ENCODE results near the gene MEF2C. TPM values are rescaled to one million over a fixed set of nuclear protein-coding genes. Genes with fewer than 3 reads are reported as not detected.

The MEF2C gene
- total RNA-seq, 5 donors from 2014 or later (not counting 1 experiment from before 2014, with no cell fraction given) = 2.5 to 9.4 (median 4.4) TPM

- ChIA-PET POLR2A (no interaction called here), CTCF (no interaction called here)
- Mint-ChIP-seq H3K9me3 (peaks cover 0 to 5% (median 0%) of the 10 kb centered on the region in 3 donors), H3K4me1 (no peaks in the 10 kb centered on the region), H3K27me3 (peaks cover 0 to 11% of the 10 kb centered on the region in 2 donors), H3K4me3 (no peak overlapping the region), H3K36me3 (no peaks in the 10 kb centered on the region), H3K27ac (no peak overlapping the region)
- H3K4me3 ChIP-seq (ENCODE audit: control insufficient read depth in 1 of 2, extremely low read depth in 1 of 2, low read length in 1 of 2) = no peak overlapping the region
- H3K9me3 ChIP-seq = no peaks in the 10 kb centered on the region
- no peaks in the 10 kb centered on the region for H3K27me3 ChIP-seq (replicated peaks in 1 of 2; ENCODE audit: control insufficient read depth in 2 of 2, extremely low read depth in 1 of 2, insufficient read depth in 2 of 2, low read length in 1 of 2)
- no peaks in the 10 kb centered on the region for H3K36me3 ChIP-seq (ENCODE audit: control insufficient read depth in 2 of 2, extremely low read depth in 1 of 2, insufficient read depth in 1 of 2, low read length in 1 of 2)
- ATAC-seq (replicated peaks in 1 of 4) = no peak
- no peaks in the 10 kb centered on the region for H3K4me1 ChIP-seq (ENCODE audit: control insufficient read depth in 1 of 2, extremely low read depth in 1 of 2, insufficient read depth in 2 of 2, low read length in 2 of 2)
- DNase-seq = no peak
- 89% methylated on average over 5 of the region's 6 CpGs for WGBS (ENCODE audit: insufficient coverage)
- H3K27ac ChIP-seq (ENCODE audit: low read length) = no peak overlapping the region
Observed at GRCh38 chr5:88872971-88873370, 10.0 kb downstream of the MEF2C start.

GRCh38 chr5:88870285-88870684 is 12.7 kb downstream of the MEF2C start:
- ATAC-seq (replicated peaks in 1 of 4) = no peak

GRCh38 chr5:88868468-88869068 is 14.4 kb downstream of the MEF2C start:
- Mint-ChIP-seq H3K27ac (no peak overlapping the region), H3K27me3 (peaks cover 0 to 11% of the 10 kb centered on the region in 2 donors), H3K4me3 (no peak overlapping the region), H3K4me1 (no peaks in the 10 kb centered on the region), H3K36me3 (no peaks in the 10 kb centered on the region), H3K9me3 (peaks cover 0 to 5% (median 0%) of the 10 kb centered on the region in 3 donors)
- H3K4me3 ChIP-seq (ENCODE audit: control insufficient read depth in 1 of 2, extremely low read depth in 1 of 2, low read length in 1 of 2) = no peak overlapping the region
- no peaks in the 10 kb centered on the region for H3K4me1 ChIP-seq (ENCODE audit: control insufficient read depth in 1 of 2, extremely low read depth in 1 of 2, insufficient read depth in 2 of 2, low read length in 2 of 2)
- no peaks in the 10 kb centered on the region for H3K9me3 ChIP-seq
- H3K27me3 ChIP-seq (replicated peaks in 1 of 2; ENCODE audit: control insufficient read depth in 2 of 2, extremely low read depth in 1 of 2, insufficient read depth in 2 of 2, low read length in 1 of 2) = no peaks in the 10 kb centered on the region
- POLR2A ChIA-PET = no interaction called here
- H3K27ac ChIP-seq (ENCODE audit: low read length) = no peak overlapping the region
- ATAC-seq (replicated peaks in 1 of 4) (no peak), DNase-seq (no peak)
- WGBS (ENCODE audit: insufficient coverage) = no CpG with 5 or more reads among the region's 7 CpGs
- CTCF ChIA-PET = no interaction called here
- H3K36me3 ChIP-seq (ENCODE audit: control insufficient read depth in 2 of 2, extremely low read depth in 1 of 2, insufficient read depth in 1 of 2, low read length in 1 of 2) = no peaks in the 10 kb centered on the region

More at GRCh38 chr5:88870285-88870684, 12.7 kb downstream of the MEF2C start:
- H3K4me3 ChIP-seq (ENCODE audit: control insufficient read depth in 1 of 2, extremely low read depth in 1 of 2, low read length in 1 of 2) = no peak overlapping the region
- Mint-ChIP-seq H3K4me3 (no peak overlapping the region), H3K36me3 (no peaks in the 10 kb centered on the region), H3K4me1 (no peaks in the 10 kb centered on the region), H3K27me3 (peaks cover 0 to 11% of the 10 kb centered on the region in 2 donors), H3K9me3 (peaks cover 0 to 5% (median 0%) of the 10 kb centered on the region in 3 donors), H3K27ac (no peak overlapping the region)
- DNase-seq = no peak
- H3K27ac ChIP-seq (ENCODE audit: low read length) = no peak overlapping the region
- POLR2A ChIA-PET = no interaction called here
- H3K4me1 ChIP-seq (ENCODE audit: control insufficient read depth in 1 of 2, extremely low read depth in 1 of 2, insufficient read depth in 2 of 2, low read length in 2 of 2) = no peaks in the 10 kb centered on the region
- H3K9me3 ChIP-seq = no peaks in the 10 kb centered on the region
- H3K27me3 ChIP-seq (replicated peaks in 1 of 2; ENCODE audit: control insufficient read depth in 2 of 2, extremely low read depth in 1 of 2, insufficient read depth in 2 of 2, low read length in 1 of 2) = no peaks in the 10 kb centered on the region
- CTCF ChIA-PET = no interaction called here
- WGBS (ENCODE audit: insufficient coverage) = no CpG with 5 or more reads among the region's 2 CpGs
- H3K36me3 ChIP-seq (ENCODE audit: control insufficient read depth in 2 of 2, extremely low read depth in 1 of 2, insufficient read depth in 1 of 2, low read length in 1 of 2) = no peaks in the 10 kb centered on the region

DNA sequence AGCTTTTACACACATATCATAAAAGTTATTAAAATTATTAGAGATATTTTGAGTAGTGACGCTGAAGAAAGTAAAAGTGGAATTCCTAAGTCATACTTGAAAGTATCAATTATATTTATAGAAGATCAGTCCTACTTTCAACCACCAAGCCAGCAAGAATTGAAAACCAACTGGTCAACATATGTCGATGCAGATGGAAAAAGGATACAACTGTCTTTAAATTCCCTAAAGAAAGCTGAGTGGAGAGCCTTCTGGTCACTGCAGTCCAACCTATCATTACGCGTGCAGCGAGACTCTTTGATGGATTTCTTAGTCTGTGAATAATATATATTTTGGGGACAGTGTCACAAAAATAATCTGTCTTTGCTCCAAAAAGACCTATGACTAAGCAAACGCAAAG is 15.3 kb downstream of the MEF2C start:
- DNase-seq (no peak), ATAC-seq (replicated peaks in 1 of 4) (no peak)
- H3K4me1 Mint-ChIP-seq = no peaks in the 10 kb centered on the region
- no peak overlapping the region for H3K4me3 Mint-ChIP-seq
- no peak overlapping the region for H3K27ac ChIP-seq (ENCODE audit: low read length)
- no peaks in the 10 kb centered on the region for H3K4me1 ChIP-seq (ENCODE audit: control insufficient read depth in 1 of 2, extremely low read depth in 1 of 2, insufficient read depth in 2 of 2, low read length in 2 of 2)
- H3K27me3 Mint-ChIP-seq = peaks cover 0 to 4% of the 10 kb centered on the region in 2 donors
- H3K9me3 Mint-ChIP-seq = no peaks in the 10 kb centered on the region
- no peak overlapping the region for H3K4me3 ChIP-seq (ENCODE audit: control insufficient read depth in 1 of 2, extremely low read depth in 1 of 2, low read length in 1 of 2)
- no peaks in the 10 kb centered on the region for H3K36me3 Mint-ChIP-seq
- no peaks in the 10 kb centered on the region for H3K27me3 ChIP-seq (replicated peaks in 1 of 2; ENCODE audit: control insufficient read depth in 2 of 2, extremely low read depth in 1 of 2, insufficient read depth in 2 of 2, low read length in 1 of 2)
- ChIA-PET POLR2A (no interaction called here), CTCF (no interaction called here)
- H3K9me3 ChIP-seq = no peaks in the 10 kb centered on the region
- no peak overlapping the region for H3K27ac Mint-ChIP-seq
- WGBS (ENCODE audit: insufficient coverage) = 100% methylated on average over 1 of the region's 6 CpGs
- H3K36me3 ChIP-seq (ENCODE audit: control insufficient read depth in 2 of 2, extremely low read depth in 1 of 2, insufficient read depth in 1 of 2, low read length in 1 of 2) = no peaks in the 10 kb centered on the region

- no peak overlapping the region for H3K4me3 ChIP-seq (ENCODE audit: control insufficient read depth in 1 of 2, extremely low read depth in 1 of 2, low read length in 1 of 2)
- no peaks in the 10 kb centered on the region for H3K4me1 ChIP-seq (ENCODE audit: control insufficient read depth in 1 of 2, extremely low read depth in 1 of 2, insufficient read depth in 2 of 2, low read length in 2 of 2)
- ChIA-PET POLR2A (no interaction called here), CTCF (no interaction called here)
- H3K27ac ChIP-seq (ENCODE audit: low read length) = no peak overlapping the region
- Mint-ChIP-seq H3K36me3 (no peaks in the 10 kb centered on the region), H3K27me3 (no peaks in the 10 kb centered on the region), H3K9me3 (no peaks in the 10 kb centered on the region), H3K27ac (no peak overlapping the region), H3K4me1 (no peaks in the 10 kb centered on the region), H3K4me3 (no peak overlapping the region)
- H3K9me3 ChIP-seq = no peaks in the 10 kb centered on the region
- H3K36me3 ChIP-seq (ENCODE audit: control insufficient read depth in 2 of 2, extremely low read depth in 1 of 2, insufficient read depth in 1 of 2, low read length in 1 of 2) = no peaks in the 10 kb centered on the region
- no peak for ATAC-seq (replicated peaks in 1 of 4)
- no peak for DNase-seq
- no peaks in the 10 kb centered on the region for H3K27me3 ChIP-seq (replicated peaks in 1 of 2; ENCODE audit: control insufficient read depth in 2 of 2, extremely low read depth in 1 of 2, insufficient read depth in 2 of 2, low read length in 1 of 2)
- WGBS (ENCODE audit: insufficient coverage) = 94% methylated on average over 2 of the region's 5 CpGs
Observed at GRCh38 chr5:88863523-88863922, 19.5 kb downstream of the MEF2C start.

DNA sequence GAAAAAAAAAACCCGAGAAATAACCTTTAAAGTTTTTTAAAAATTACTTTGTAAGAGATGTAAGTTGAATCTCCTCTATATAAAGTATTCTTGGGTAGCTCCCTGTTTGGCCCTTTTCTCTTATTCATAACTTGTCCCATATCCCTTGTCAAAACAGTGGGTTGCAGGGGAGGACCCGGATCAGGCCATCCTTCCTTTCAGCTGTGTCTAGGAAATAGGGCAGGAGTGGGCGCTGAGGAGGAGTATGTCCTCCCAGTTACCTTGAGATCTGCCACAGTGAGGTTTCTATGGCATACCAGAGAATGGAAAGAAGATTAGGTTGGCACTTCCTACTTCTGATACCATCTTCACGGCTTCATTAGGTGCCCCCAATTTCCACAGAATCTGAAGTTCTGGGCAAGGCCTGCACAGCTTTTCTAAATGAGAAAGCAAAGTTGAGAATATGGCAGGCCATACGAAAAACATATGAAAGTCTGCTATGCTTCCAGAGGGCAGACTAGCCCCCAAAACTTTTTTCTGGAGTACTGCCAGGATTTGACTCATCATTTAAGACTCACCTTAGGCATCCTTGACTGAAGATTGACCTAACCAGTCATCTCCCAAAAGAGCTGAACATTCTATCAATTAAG is 20.3 kb downstream of the MEF2C start:
- Histone ChIP-seq H3K27ac (ENCODE audit: low read length) (no peak overlapping the region), H3K4me3 (ENCODE audit: control insufficient read depth in 1 of 2, extremely low read depth in 1 of 2, low read length in 1 of 2) (no peak overlapping the region), H3K36me3 (ENCODE audit: control insufficient read depth in 2 of 2, extremely low read depth in 1 of 2, insufficient read depth in 1 of 2, low read length in 1 of 2) (no peaks in the 10 kb centered on the region), H3K9me3 (no peaks in the 10 kb centered on the region), H3K27me3 (replicated peaks in 1 of 2; ENCODE audit: control insufficient read depth in 2 of 2, extremely low read depth in 1 of 2, insufficient read depth in 2 of 2, low read length in 1 of 2) (no peaks in the 10 kb centered on the region), H3K4me1 (ENCODE audit: control insufficient read depth in 1 of 2, extremely low read depth in 1 of 2, insufficient read depth in 2 of 2, low read length in 2 of 2) (no peaks in the 10 kb centered on the region)
- H3K9me3 Mint-ChIP-seq = no peaks in the 10 kb centered on the region
- ATAC-seq (replicated peaks in 1 of 4) = no peak
- CTCF ChIA-PET = no interaction called here
- 73% methylated on average over 2 of the region's 5 CpGs for WGBS (ENCODE audit: insufficient coverage)
- no peak overlapping the region for H3K4me3 Mint-ChIP-seq
- H3K4me1 Mint-ChIP-seq = no peaks in the 10 kb centered on the region
- no peaks in the 10 kb centered on the region for H3K36me3 Mint-ChIP-seq
- POLR2A ChIA-PET = no interaction called here
- no peaks in the 10 kb centered on the region for H3K27me3 Mint-ChIP-seq
- H3K27ac Mint-ChIP-seq = no peak overlapping the region
- DNase-seq = no peak

Data from T-cell (primary cell).